GM06990 (cell line): ENCODE results near the gene TSPAN11.

ENCODE experiments used
- DNase-seq: peaks from one replicate; pipeline ENCODE4 v3.0.0-alpha.2; 2011; ENCODE audit not compliant: insufficient read length; ENCODE audit errors: extremely low read depth
- H3K27me3 ChIP-seq: replicated peaks from 2 replicates; pipeline ENCODE4 v1.6.0; 2011; ENCODE audit warnings: low read length; ENCODE audit not compliant: control insufficient read depth, insufficient read depth
- H3K36me3 ChIP-seq: 2 replicates; pipeline ENCODE4 v1.5.1; 2011; ENCODE audit warnings: low read length; ENCODE audit not compliant: control insufficient read depth, insufficient read depth
- H3K4me3 ChIP-seq: replicated peaks from 2 replicates; pipeline ENCODE4 v1.5.1; 2011; ENCODE audit warnings: low read depth, mild to moderate bottlenecking, control low read depth, low read length
- CTCF ChIP-seq: IDR thresholded peaks from 2 replicates; pipeline ENCODE4 v1.5.1; 2011; ENCODE audit warnings: low read length, control low read depth, mild to moderate bottlenecking, inconsistent platforms; ENCODE audit not compliant: insufficient read depth, poor library complexity, severe bottlenecking

Gene TSPAN11

GRCh38 chr12:30976206-30976605 is 49.7 kb downstream of the TSPAN11 start:
- peaks cover 1% of the 10 kb centered on the region; the same call in 1 of the 2 replicates for H3K27me3 ChIP-seq
- no peak overlapping the region for H3K4me3 ChIP-seq
- no peaks in the 10 kb centered on the region for H3K36me3 ChIP-seq
- DNase-seq, result no peak
- no peak for TF ChIP-seq CTCF

- TF ChIP-seq CTCF, result no peak
- H3K27me3 ChIP-seq, result peaks cover 1% of the 10 kb centered on the region; the same call in 1 of the 2 replicates
- no peaks in the 10 kb centered on the region for H3K36me3 ChIP-seq
- no peak overlapping the region for H3K4me3 ChIP-seq
- DNase-seq, result no peak
Measured at GRCh38 chr12:30977124-30977523, 50.6 kb downstream of the TSPAN11 start.

GRCh38 chr12:30977537-30978349 is 51.2 kb downstream of the TSPAN11 start:
- H3K4me3 ChIP-seq, result no peak overlapping the region
- DNase-seq, result no peak
- no peaks in the 10 kb centered on the region; the same call in 1 of the 2 replicates for H3K27me3 ChIP-seq
- no peak for TF ChIP-seq CTCF
- H3K36me3 ChIP-seq, result no peaks in the 10 kb centered on the region

- Histone ChIP-seq H3K27me3 (no peaks in the 10 kb centered on the region; the same call in 1 of the 2 replicates), H3K36me3 (no peaks in the 10 kb centered on the region), H3K4me3 (no peak overlapping the region)
- DNase-seq, result no peak
- TF ChIP-seq CTCF, result no peak
Measured at GRCh38 chr12:30978639-30979038, 52.1 kb downstream of the TSPAN11 start.

GRCh38 chr12:30979371-30980259 is 53.1 kb downstream of the TSPAN11 start:
- no peak for TF ChIP-seq CTCF
- Histone ChIP-seq H3K4me3 (no peak overlapping the region), H3K36me3 (no peaks in the 10 kb centered on the region), H3K27me3 (no peaks in the 10 kb centered on the region; the same call in 1 of the 2 replicates)
- no peak for DNase-seq
